OCI-M2 (cell line): Measurements from ENCODE around the gene ICAM2.
"Not testable (repeated sequence)": the region's sequence is repeated elsewhere in the genome, so short reads cannot be mapped to it uniquely, and the experiment has no call there.

Source experiments
- DNase-seq: peaks from one replicate; lab custom pipeline; 2025; ENCODE audit not compliant: unreplicated experiment; lab: John Stamatoyannopoulos, UW

ICAM2 gene

DNA sequence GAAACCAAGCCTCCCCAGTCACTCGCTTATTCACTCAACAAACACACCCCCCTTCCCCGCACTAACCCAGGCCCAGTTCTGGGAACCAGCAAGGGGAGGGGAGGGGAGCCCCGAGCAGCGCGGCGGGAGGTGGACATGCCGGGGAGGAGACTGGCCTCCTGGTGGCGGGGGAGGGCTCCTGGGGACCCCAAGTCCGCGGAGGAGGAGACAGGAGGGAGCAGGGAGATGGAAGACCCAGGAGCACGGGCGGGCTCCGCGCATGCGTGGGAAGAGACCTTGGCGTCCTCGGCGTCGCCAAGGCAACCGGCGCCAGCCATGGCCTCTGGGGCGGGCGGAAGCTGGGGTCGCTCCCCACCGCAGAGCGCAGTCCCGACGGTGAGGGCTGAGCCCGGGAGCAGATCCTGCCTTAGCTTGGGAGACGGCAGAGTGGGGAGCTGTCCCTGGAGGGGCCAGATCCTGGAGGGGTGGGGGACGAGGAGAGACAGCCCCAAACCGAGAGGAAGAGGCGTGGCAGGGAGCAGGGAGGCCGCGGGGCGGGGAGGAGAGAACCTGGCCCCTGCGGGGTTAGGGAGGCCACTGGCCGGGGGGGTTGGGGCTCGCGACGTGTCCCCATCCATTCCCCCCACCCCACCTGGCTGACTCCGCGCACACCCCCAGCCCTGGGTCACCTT, 22.2 kb downstream of the ICAM2 start, which contains the start of gene PRR29:
Gene PRR29, plus strand, starts transcription at position 302 of the 671 bp plus-strand sequence. Its CDS starts 14 bp downstream, at position 316.
- DNase-seq = no peak

- no peak for DNase-seq
These were observed 22.9 kb downstream of the ICAM2 start for GRCh38 chr17:63997341-63998048.

GRCh38 chr17:63996430-63997182, 23.8 kb downstream of the ICAM2 start:
- DNase-seq = no peak

- DNase-seq = no peak
These were observed 24.8 kb downstream of the ICAM2 start for GRCh38 chr17:63995626-63996025.

- DNase-seq = no peak
These were observed 27.0 kb downstream of the ICAM2 start for GRCh38 chr17:63993368-63993985.

DNA sequence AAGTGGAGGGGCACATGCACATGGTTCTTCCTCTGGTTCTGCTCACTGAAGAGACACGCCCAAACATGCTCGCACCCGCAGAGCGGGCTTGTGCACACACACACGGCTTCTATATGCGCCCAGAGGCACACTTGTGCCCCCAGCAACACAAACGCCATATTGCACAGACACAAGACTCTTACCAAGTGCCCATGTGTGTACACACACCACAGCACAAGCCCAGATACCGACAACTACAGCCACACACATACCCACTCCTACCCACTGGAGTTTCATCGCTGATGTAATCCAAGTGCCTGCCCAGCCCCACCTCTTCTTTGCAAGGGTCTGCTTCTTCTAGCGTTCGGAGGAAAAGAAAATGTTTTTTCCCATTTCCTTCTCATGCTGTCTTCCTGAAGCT, 28.8 kb downstream of the ICAM2 start:
- DNase-seq = no peak

- DNase-seq = no peak
These were observed 30.6 kb downstream of the ICAM2 start for GRCh38 chr17:63989622-63990345.

DNA sequence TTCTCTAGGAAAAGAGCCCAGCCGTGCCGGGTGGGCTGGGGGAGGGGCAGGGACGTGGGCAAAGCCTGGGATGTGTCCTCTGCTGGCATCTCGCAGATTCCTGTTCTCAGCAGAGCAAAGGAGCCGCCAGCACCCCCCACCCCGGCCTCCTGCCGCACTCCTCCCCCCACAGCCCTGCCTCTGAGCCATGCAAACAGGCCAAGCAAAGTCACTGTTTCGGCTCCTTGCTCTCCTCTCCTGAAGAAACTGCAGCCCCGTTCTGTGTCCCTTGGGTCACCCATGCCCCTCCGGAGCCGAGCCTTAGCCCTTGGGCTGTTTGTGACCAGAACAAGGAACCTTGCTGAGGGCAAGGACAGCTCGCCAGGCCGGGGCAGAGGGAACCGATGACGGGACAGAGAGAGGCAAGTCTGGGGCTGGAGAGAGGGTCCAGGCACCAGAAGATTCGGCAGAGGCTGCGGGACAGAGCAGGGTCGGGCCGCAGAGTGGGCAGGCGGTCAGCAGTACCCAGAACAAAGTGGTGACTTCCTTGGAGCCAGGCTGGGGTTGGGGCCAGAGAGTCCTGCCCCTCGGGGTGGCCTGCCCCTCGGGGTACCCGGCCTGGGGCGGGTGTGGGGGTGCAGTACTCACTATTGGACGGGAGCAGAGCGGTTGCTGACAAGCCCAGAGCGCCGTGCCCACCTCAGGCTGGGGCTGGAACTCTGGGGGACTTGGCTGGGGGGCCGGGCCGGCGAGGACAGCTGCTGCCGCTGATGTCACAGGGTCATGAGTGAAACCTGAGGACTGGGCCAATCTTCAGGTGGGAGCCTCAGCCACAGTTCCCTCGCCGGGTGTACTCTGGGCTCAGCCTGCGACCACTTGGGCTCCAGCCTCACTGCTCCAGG, 31.5 kb downstream of the ICAM2 start:
- DNase-seq = no peak

DNA sequence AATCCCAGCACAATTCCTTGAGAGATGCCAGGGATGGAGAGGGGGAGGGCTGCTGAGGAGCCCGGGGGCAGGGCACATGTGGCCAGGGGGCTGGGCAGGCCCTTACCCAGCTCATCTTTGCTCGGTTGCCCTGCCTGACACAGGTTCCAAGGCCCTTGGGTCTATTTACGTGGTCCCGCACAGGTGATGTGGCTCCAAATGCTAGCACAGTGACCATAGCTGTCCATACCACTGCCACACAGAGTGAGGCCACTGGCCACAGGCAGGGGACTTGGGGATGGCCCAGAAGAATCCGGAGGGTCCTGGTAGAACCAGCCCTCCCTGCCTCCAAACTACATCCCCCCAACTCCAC, 32.3 kb downstream of the ICAM2 start:
- DNase-seq = no peak

- DNase-seq = no peak
These were observed 33.0 kb downstream of the ICAM2 start for GRCh38 chr17:63987221-63988126.

DNA sequence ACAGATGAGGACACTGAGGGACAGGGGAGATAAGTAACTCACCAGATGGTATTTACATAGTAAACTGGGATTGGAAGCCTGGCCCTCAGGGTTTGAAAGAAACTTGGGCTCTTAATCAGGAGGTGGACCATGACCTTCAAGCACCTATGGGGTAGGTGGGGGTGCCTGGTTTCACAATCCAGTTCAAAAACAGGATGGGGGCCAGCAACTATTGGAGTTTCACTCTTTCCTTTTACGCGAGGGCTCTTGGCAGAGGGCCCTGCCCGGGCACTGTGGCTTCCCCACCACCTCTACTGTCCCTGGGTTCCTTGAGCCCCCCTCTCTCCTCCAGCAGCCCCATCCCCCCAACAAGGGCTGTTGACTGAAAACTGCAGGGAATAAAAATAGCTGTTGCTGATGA, 33.6 kb downstream of the ICAM2 start:
- DNase-seq = no peak

DNA sequence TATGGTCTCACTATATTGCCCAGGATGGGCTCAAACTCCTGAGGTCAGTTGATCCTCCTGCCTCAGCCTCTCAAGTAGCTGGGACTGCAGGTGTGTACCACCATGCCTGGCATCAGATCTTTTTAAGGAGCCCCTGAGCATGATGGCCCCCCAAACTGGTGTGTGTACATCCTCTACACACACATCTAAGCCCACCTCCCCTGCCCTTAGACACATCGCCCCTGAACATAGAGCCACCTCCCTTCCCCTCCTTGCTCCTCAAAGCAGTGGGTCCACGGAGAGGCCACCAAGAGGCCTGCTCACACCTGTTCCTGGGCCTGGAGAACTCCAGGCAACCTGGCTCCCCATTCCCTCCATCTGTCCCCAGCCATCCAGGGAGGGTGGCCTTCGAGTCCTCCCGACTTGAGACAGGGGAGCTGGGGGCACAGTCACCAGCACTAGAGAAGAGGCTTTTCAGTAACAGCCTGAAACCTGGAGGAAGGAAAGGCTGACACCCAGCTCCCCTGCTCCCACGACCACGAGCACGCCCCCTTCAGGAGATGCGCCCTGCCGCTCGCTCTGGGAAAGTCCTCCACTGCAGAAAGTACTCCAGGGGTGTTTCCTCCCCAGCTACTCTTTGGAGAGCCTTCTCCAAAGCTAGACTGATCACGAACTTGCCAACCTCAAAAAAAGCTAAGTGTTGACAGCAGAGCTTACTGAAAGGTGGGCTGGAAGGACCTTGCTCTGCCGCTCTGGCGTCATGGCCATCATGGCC, 34.9 kb downstream of the ICAM2 start:
- no peak for DNase-seq

DNA sequence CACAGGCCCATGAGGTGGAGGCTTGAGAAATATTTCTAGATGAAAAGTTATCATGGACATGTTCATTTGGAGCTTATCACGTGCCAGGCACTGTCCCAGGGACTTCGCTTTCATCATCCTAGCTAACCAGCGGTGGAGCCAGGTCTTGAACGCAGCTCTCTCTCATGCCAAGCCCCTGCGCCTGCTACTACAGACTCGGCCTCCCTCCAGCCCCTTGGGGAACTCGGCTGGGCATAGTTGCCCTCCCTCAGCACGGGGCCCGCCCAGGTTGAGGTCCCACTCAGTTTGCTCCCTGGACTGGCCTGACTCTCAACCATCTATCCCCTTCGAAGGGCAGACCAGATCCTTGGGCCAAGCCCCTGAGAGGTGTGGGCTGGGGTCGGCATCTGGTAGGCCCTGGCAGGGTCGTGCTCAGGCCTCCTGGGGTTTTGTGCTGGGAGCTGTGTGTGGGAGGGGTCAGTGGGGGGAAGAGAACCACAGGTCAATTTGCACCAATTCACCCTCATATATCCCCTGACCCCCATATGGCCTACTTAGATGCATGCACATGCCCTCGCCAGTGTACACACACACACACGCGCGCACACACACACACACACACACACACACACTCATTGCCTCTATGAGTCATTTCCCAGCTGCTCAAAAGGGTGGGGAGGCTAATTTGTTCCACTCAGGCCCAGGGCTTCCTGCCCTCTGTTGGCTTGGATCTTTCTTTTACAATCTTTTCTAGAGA, 35.6 kb downstream of the ICAM2 start:
- no peak for DNase-seq

GRCh38 chr17:63984236-63984635, 36.2 kb downstream of the ICAM2 start:
- DNase-seq = no peak

- DNase-seq = no peak
These were observed 37.1 kb downstream of the ICAM2 start for GRCh38 chr17:63983320-63983719.

- not testable (repeated sequence) for DNase-seq
These were observed 37.8 kb downstream of the ICAM2 start for GRCh38 chr17:63982641-63983040.
